ENCODE measurements around the gene PER2. TPM values are rescaled to one million over a fixed set of nuclear protein-coding genes. Genes with fewer than 3 reads are reported as not detected.

The PER2 gene
- total and polyA plus RNA-seq, 9 of the 15 experiments (the other 6 are each of a cell fraction or from before 2014, with no cell fraction given): 1.1 to 10.3 (median 2.9) TPM

DNA sequence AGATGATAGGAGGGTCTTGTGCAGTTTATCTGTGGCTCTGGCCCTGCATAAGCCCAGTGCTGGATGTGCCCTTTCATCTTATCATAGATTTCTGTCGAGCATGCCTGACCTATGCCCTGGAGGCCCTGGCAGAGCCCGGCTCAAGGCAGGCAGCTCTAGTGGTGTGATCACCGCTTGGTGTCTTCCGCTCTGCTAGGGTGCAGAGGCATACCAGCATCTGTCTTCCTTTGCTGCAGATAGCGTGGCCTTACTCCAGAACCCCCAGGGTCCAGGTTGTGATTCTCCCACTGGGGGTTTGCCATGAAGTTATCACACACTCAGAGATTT is 18.2 kb upstream of the PER2 start:
- Histone ChIP-seq H2AFZ (ENCODE audit: low read depth, low read length) (no peak overlapping the region), H3K9me1 (ENCODE audit: control insufficient read depth, insufficient read depth, low read length) (no peaks in the 10 kb centered on the region), H3K79me2 (ENCODE audit: control insufficient read depth, insufficient read depth, low read length) (no peaks in the 10 kb centered on the region), H4K20me1 (replicated peaks; ENCODE audit: control insufficient read depth, insufficient read depth, low read length) (no peaks in the 10 kb centered on the region), H3K4me1 (replicated peaks in 1 of 2; ENCODE audit: control insufficient read depth in 2 of 2, insufficient read depth in 2 of 2, low read length in 2 of 2) (peaks cover 0 to 6% of the 10 kb centered on the region in 2 experiments; a peak in 1 of 5 replicates), H3K4me2 (ENCODE audit: insufficient read depth, low read length) (no peak overlapping the region), H3K36me3 (ENCODE audit: control insufficient read depth, insufficient read depth, low read length) (no peaks in the 10 kb centered on the region), H3K4me3 (no peak overlapping the region), H3K9ac (ENCODE audit: insufficient read depth in 1 of 2, low read depth in 2 of 2, low read length in 2 of 2) (no peak overlapping the region), H3K27me3 (ENCODE audit: control insufficient read depth in 2 of 2, insufficient read depth in 2 of 2, low read length in 2 of 2) (peaks cover 3 to 23% of the 10 kb centered on the region in 2 experiments; a peak in 3 of 5 replicates), H3K9me3 (replicated peaks; ENCODE audit: control insufficient read depth, insufficient read depth, low read depth, low read length) (no peaks in the 10 kb centered on the region), H3K27ac (ENCODE audit: extremely low read depth, low read depth, low read length) (no peak overlapping the region)
- no peak for ATAC-seq
- no peak for FAIRE-seq
- TF ChIP-seq NR3C1 (CRISPR knock-in tag; IDR thresholded peaks at IDR 0.05): no peak
- no TSS peak for BruUV-seq (replicated peaks)
- intact Hi-C loops (cut with micrococcal nuclease) (no loop called here), in situ Hi-C loops (cut with MboI) (no loop called here)
- no peak for DNase-seq (ENCODE audit: extremely low read depth in 1 of 4, low spot score in 3 of 4)
- ChIA-PET CTCF (ENCODE audit: low intra/inter-chr PET ratio) (no interaction called here), POLR2A (interaction anchor here (0.6 kb wide), 1 partner anchor 81 kb away, joined by 3 read pairs; no protein-coding TSS in a partner anchor)
- WGBS (ENCODE audit: insufficient coverage, low coverage, missing lambda C conversion rate): 20% methylated on average over 5 of the region's 5 CpGs

DNA sequence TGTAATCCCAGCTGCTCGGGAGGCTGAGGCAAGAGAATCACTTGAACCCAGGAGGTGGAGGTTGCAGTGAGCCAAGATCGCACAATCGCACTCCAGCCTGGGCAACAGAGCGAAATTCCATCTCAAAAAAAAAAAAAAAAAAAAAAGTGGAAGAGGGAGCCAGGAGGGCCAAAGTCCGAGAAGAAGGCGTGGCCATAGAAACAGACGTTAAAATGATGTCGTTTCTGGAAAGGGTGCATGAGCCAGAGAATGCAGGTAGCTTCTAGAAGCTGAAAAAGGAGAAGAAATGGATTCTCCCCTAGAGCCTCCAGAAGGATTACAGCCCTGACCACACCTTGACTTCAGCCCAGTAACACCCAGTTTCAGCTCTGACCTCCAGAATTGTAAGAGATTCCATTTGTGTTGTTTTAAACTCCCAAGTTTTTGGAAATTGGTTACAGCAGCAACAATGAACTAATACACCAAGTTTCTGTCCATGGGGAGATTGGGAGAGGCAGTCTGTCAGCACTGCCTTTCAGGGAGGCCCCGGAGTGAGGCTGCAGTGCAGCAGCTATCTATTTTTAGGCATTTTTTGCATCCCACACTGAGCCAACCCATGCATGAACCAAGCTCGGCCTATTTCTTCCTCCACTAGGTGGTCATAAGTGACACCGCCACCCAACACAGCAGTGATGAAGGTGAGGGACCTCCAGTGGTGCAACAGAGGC is 17.7 kb upstream of the PER2 start:
- FAIRE-seq: no peak
- H3K4me2 ChIP-seq (ENCODE audit: insufficient read depth, low read length): no peak overlapping the region
- no TSS peak for BruUV-seq (replicated peaks)
- TF ChIP-seq, protein P1, sequence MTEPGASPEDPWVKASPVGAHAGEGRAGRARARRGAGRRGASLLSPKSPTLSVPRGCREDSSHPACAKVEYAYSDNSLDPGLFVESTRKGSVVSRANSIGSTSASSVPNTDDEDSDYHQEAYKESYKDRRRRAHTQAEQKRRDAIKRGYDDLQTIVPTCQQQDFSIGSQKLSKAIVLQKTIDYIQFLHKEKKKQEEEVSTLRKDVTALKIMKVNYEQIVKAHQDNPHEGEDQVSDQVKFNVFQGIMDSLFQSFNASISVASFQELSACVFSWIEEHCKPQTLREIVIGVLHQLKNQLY (CRISPR knock-in tag; conservative IDR thresholded peaks at IDR 0.05): no peak
- TF ChIP-seq ZNF253 (CRISPR knock-in tag; conservative IDR thresholded peaks at IDR 0.05) (no peak), SREBF1 (IDR thresholded peaks at IDR 0.05; ENCODE audit: borderline replicate concordance, low read depth, low read length) (no peak), ZNF134 (CRISPR knock-in tag; conservative IDR thresholded peaks at IDR 0.05) (no peak), ZNF12 (CRISPR knock-in tag; IDR thresholded peaks at IDR 0.05) (no peak), DDX20 (tag; IDR thresholded peaks at IDR 0.05; ENCODE audit: low read depth) (no peak), HDAC3 (IDR thresholded peaks at IDR 0.05; ENCODE audit: borderline replicate concordance, partially characterized antibody) (no peak), JUNB (CRISPR knock-in tag; conservative IDR thresholded peaks at IDR 0.05) (no peak), XRCC3 (IDR thresholded peaks at IDR 0.05) (no peak), HDAC8 (tag; IDR thresholded peaks at IDR 0.05) (no peak), FOXP1 (CRISPR knock-in tag; IDR thresholded peaks at IDR 0.05) (no peak), CBX8 (IDR thresholded peaks at IDR 0.05; ENCODE audit: borderline replicate concordance, extremely low read depth, low read depth, low read length, poor library complexity, severe bottlenecking) (no peak), L3MBTL2 (IDR thresholded peaks at IDR 0.05) (no peak)
- TF ChIP-seq, protein P2, sequence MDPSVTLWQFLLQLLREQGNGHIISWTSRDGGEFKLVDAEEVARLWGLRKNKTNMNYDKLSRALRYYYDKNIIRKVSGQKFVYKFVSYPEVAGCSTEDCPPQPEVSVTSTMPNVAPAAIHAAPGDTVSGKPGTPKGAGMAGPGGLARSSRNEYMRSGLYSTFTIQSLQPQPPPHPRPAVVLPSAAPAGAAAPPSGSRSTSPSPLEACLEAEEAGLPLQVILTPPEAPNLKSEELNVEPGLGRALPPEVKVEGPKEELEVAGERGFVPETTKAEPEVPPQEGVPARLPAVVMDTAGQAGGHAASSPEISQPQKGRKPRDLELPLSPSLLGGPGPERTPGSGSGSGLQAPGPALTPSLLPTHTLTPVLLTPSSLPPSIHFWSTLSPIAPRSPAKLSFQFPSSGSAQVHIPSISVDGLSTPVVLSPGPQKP (CRISPR knock-in tag; IDR thresholded peaks at IDR 0.05): no peak

More for the DNA sequence above, 17.7 kb upstream of the PER2 start:
- H3K9ac ChIP-seq (ENCODE audit: insufficient read depth in 1 of 2, low read depth in 2 of 2, low read length in 2 of 2): no peak overlapping the region
- H3K79me2 ChIP-seq (ENCODE audit: control insufficient read depth, insufficient read depth, low read length): no peaks in the 10 kb centered on the region
- H3K27ac ChIP-seq (ENCODE audit: extremely low read depth, low read depth, low read length): no peak overlapping the region
- H3K9me3 ChIP-seq (replicated peaks; ENCODE audit: control insufficient read depth, insufficient read depth, low read depth, low read length): no peaks in the 10 kb centered on the region
- in situ Hi-C loops (cut with MboI) (no loop called here), intact Hi-C loops (cut with micrococcal nuclease) (no loop called here)
- POLR2A ChIA-PET: interaction anchor here (0.6 kb wide), 1 partner anchor 82 kb away, joined by 3 read pairs; no protein-coding TSS in a partner anchor
- no peaks in the 10 kb centered on the region for H4K20me1 ChIP-seq (replicated peaks; ENCODE audit: control insufficient read depth, insufficient read depth, low read length)
- H2AFZ ChIP-seq (ENCODE audit: low read depth, low read length): no peak overlapping the region
- H3K27me3 ChIP-seq (ENCODE audit: control insufficient read depth in 2 of 2, insufficient read depth in 2 of 2, low read length in 2 of 2): peaks cover 3 to 23% of the 10 kb centered on the region in 2 experiments; a peak in 3 of 5 replicates
- H3K9me1 ChIP-seq (ENCODE audit: control insufficient read depth, insufficient read depth, low read length): no peaks in the 10 kb centered on the region
- 23% methylated on average over 4 of the region's 11 CpGs for WGBS (ENCODE audit: insufficient coverage, low coverage, missing lambda C conversion rate)
- DNase-seq (ENCODE audit: extremely low read depth in 1 of 4, low spot score in 3 of 4) (no peak), ATAC-seq (no peak)
- CTCF ChIA-PET (ENCODE audit: low intra/inter-chr PET ratio): no interaction called here
- H3K36me3 ChIP-seq (ENCODE audit: control insufficient read depth, insufficient read depth, low read length): no peaks in the 10 kb centered on the region
- no peak overlapping the region for H3K4me3 ChIP-seq
- peaks cover 0 to 6% of the 10 kb centered on the region in 2 experiments; a peak in 1 of 5 replicates for H3K4me1 ChIP-seq (replicated peaks in 1 of 2; ENCODE audit: control insufficient read depth in 2 of 2, insufficient read depth in 2 of 2, low read length in 2 of 2)

Measured in K562 (cell line).